SK-N-MC (cell line): ENCODE measurements around the gene PEAK1.

Experiments used
- EZH2 ChIP-seq: fragments of 200-600 bp; sonication (generic); IDR thresholded peaks from one replicate; pipeline ENCODE4 v1.6.1; 2017; ENCODE audit warnings: antibody characterized with exemption
- FOXP2 ChIP-seq: optimal IDR thresholded peaks from 2 replicates; pipeline ENCODE3; 2011; ENCODE audit warnings: mild to moderate bottlenecking, moderate library complexity; ENCODE audit not compliant: insufficient read depth; ENCODE audit errors: extremely low read length, control extremely low read depth
- POLR2AphosphoS5 ChIP-seq: IDR thresholded peaks from 2 replicates; pipeline ENCODE4 v1.6.1; 2012; ENCODE audit warnings: mild to moderate bottlenecking, low read depth, low read length, borderline replicate concordance

DNA sequence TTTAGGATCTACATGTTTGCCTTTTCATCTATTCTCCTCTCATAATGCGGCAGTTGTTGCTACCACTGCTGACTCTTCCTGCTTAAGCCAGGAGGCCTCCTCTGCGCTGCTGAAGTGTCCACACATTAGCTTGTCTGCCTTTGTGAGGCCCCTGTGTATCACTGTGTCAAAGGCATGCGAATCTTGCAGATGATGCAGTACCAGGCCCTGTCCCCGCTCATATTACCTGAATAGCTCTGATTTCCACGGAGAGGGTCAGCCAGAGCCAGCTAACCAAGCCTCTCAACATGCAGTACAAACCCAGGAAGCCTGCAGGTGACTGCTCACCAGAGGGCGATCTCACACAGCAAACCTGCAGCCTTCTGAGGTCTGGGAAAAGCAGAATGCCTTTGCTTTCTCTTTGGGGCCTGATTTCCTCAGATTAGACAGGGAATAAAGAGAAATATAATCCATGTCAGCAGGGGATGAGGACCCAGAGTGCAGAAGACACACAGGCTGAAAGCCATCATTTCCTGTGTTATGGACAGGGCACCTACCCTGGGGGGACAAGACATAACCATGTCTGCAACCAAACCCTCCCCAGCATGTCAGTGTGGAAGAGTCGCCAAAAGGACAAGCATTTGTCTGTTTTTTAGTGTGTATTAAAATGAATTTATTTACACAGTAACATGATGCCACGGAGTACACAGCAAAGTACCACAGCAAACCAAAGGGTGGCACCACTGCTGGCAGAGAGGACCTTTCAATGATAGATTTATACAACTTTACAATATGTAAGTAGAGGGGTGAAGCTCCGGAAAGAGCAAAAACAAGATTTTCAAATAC, 312.2 kb downstream of the PEAK1 start:
- TF ChIP-seq POLR2AphosphoS5 (no peak), EZH2 (no peak), FOXP2 (no peak)
